ENCODE results near the gene EMC8. TPM values are rescaled to one million over a fixed set of nuclear protein-coding genes. Genes with fewer than 3 reads are reported as not detected.

Gene EMC8
- total RNA-seq, 4 donors from 2014 or later, result 22.2 to 39.0 (median 27.3) TPM

DNA sequence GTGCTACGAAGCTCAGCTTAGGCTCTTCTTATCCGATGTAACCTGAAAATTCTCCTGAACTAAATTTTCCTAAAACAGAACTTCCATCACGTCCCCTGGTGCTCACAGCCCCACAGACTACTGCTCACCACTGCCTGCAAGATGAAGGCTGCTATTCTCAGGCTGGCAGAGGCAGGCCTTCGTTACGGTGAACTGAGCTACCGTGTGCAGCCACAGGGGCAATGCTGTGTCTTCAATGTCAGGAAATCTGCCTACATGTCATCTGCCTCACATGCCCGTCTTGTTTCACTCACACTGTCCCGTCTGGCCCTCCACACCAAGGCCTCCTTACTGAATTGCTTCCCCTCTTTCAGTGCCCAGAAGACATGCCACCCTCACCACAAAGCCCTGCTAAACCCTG is 15.9 kb downstream of the EMC8 start:
- TF ChIP-seq, protein P1, sequence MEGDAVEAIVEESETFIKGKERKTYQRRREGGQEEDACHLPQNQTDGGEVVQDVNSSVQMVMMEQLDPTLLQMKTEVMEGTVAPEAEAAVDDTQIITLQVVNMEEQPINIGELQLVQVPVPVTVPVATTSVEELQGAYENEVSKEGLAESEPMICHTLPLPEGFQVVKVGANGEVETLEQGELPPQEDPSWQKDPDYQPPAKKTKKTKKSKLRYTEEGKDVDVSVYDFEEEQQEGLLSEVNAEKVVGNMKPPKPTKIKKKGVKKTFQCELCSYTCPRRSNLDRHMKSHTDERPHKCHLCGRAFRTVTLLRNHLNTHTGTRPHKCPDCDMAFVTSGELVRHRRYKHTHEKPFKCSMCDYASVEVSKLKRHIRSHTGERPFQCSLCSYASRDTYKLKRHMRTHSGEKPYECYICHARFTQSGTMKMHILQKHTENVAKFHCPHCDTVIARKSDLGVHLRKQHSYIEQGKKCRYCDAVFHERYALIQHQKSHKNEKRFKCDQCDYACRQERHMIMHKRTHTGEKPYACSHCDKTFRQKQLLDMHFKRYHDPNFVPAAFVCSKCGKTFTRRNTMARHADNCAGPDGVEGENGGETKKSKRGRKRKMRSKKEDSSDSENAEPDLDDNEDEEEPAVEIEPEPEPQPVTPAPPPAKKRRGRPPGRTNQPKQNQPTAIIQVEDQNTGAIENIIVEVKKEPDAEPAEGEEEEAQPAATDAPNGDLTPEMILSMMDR (IDR thresholded peaks at IDR 0.05), result no peak
- ATAC-seq (ENCODE audit: low FRiP score), result no peak

DNA sequence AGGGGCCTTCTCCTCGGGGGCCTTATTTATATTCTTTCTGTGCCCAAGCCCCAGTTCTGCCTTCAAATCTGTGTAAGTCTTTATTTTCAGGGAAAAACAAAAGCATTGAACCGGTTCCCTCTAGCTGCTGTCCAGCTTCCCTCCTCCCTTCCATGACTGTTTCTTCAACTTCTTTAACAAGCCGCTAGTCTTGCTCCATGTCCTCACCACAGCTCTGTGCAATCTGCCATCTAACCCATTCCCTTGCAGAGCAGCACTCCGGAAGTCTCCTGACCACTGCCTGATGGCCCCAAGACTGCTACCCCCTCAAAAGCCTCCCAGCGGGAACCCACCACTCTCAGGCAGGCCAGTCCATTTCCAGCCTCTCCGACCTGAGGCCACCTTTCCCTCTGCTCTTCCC is 16.9 kb downstream of the EMC8 start:
- TF ChIP-seq, protein P1 (IDR thresholded peaks at IDR 0.05), result no peak
- no peak for ATAC-seq (ENCODE audit: low FRiP score)
- DNase-seq (ENCODE audit: low spot score), result no peak

More for the DNA sequence above, 15.9 kb downstream of the EMC8 start:
- no peak for DNase-seq (ENCODE audit: low spot score)

DNA sequence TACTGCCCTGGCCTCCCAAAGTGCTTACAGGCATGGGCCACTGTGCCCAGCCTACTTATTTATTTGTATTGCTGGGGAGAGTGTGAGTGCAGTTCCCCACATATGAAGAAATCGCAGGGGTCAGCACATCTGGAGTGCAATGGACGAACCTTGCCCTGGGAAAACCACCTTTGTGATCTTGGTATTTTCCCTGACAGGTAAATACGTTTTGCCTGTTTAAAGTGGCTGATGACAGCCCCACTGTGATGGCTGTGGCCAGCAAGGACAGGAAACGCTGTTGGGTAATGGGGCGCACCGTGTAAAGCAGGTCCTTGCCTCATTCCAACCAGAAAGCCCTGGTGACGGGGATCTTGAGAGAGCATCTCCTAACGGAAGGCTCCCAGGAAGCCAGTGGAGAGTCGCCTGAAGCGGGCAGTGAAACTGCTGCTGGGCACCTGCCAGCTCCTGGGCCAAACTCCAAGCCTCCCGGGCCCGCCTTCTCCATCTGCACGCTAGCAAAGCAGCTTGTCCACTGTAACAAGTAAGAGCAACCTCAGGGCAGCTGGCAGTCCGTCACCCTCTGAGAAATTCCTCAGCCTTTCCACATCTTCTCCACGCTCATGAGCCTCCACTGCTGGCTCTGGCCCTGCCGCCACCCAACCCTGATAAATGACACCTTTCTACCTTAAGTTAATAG is 17.5 kb downstream of the EMC8 start:
- TF ChIP-seq, protein P1 (IDR thresholded peaks at IDR 0.05), result no peak
- DNase-seq (ENCODE audit: low spot score) (no peak), ATAC-seq (ENCODE audit: low FRiP score) (no peak)

DNA sequence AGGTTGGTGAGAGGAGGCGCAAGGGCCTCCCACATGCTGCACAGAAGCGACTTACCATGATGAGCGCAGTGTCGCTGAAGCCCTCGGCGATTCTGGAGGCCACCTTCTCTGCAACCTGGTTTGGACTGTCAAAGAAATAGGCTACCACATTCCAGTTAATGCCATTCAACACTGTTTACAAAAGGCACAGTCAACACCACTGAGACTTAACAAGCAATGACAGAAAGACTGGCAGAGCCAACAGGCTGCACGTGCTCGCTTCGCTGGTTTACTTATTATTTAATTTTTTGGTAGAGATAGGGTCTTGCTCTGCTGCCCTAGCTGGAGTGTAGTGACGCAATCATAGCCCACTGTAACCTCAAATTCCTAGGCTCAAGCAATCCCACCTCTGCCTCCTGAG is 18.2 kb downstream of the EMC8 start:
- DNase-seq (ENCODE audit: low spot score) (no peak), ATAC-seq (ENCODE audit: low FRiP score) (no peak)
- TF ChIP-seq, protein P1 (IDR thresholded peaks at IDR 0.05), result no peak

DNA sequence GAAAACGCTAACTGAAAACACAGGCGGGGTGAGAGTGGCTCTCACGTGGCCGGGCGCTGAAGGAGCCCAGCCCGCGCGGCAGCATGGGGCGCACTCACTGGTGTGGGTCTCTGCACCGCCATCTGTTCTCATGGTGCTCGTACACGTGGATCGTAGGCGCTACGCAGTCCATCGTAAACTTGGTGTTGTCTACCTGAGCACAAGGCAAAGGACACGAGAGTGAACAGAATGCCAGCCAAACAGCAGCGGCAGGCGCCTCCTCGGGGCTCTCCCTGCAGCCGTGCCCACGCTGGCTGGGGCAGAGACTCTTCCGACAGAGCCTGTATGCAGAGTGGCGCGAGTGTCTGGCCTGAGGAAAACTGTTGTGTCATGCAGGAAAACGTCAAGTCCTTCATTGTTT is 19.1 kb downstream of the EMC8 start:
- no peak for ATAC-seq (ENCODE audit: low FRiP score)
- DNase-seq (ENCODE audit: low spot score), result no peak
- TF ChIP-seq, protein P1 (IDR thresholded peaks at IDR 0.05), result no peak

DNA sequence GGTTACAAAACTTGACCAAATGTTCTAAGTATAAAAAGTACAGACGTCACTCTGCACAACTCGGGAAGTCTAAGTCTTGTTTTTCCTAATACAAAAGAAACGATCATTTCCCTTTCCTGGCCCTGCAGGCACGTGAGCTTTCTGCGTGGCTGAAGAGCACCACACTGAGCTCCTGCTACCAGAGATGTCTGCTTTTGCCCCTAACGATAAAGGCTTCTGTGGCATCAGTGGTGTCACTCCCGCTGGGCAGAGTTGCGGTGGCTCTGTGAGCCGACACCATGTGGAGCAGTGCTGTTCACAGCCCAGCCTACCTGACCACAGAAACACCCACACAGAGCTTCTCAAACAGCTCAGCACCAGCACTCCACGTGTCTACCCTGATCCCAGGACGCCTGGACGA is 20.5 kb downstream of the EMC8 start:
- no peak for DNase-seq (ENCODE audit: low spot score)
- TF ChIP-seq, protein P1 (IDR thresholded peaks at IDR 0.05), result no peak
- no peak for ATAC-seq (ENCODE audit: low FRiP score)

DNA sequence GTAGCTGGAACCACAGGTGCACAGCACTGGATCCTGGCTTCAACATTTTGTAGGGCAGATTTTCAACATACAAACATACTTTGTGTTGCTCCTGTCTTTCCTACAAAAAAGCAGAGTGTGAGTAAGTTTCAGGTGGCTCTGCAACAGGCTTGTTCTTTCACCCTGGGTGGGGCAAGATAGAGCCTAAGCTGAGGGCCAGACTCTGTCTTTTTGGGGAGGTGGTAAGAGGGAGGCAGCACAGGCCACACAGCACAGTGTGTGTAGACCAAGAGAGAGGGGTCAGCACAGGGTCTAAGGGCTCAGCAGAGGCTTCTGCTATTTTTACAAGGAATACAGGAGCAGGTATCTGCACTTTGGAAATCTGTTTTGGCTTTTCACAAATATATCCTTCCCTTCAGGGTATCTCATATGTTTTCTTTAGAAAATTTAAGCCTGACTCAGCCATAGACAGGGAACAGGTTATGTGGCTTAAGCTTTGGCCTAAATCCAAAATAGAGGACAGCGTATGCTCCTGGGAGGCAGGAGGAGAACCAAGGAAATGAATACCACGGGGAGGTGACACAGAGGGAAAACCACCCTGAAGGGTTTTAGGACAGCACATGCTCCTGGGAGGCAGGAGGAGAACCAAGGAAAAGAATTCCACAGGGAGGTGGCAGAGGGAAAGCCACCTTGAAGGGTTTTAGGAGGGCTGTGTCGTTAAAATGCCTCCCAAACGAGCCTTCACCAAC is 21.6 kb downstream of the EMC8 start:
- TF ChIP-seq, protein P1 (IDR thresholded peaks at IDR 0.05), result no peak
- no peak for ATAC-seq (ENCODE audit: low FRiP score)
- no peak for DNase-seq (ENCODE audit: low spot score)

Measured in omental fat pad (tissue), 4 donors.